ENCODE measurements around the gene ZNF57.

- no peak for TF ChIP-seq POLR2AphosphoS5 (IDR thresholded peaks at IDR 0.05; ENCODE audit: borderline replicate concordance, low read depth, low read length)
- TF ChIP-seq EZH2 (IDR thresholded peaks at IDR 0.05), result no peak
These were observed 15.0 kb upstream of the ZNF57 start for GRCh38 chr19:2885736-2886135.

Data from SK-N-MC (cell line).